ENCODE measurements around the gene CHST8.

Gene CHST8, protein sequence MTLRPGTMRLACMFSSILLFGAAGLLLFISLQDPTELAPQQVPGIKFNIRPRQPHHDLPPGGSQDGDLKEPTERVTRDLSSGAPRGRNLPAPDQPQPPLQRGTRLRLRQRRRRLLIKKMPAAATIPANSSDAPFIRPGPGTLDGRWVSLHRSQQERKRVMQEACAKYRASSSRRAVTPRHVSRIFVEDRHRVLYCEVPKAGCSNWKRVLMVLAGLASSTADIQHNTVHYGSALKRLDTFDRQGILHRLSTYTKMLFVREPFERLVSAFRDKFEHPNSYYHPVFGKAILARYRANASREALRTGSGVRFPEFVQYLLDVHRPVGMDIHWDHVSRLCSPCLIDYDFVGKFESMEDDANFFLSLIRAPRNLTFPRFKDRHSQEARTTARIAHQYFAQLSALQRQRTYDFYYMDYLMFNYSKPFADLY

DNA sequence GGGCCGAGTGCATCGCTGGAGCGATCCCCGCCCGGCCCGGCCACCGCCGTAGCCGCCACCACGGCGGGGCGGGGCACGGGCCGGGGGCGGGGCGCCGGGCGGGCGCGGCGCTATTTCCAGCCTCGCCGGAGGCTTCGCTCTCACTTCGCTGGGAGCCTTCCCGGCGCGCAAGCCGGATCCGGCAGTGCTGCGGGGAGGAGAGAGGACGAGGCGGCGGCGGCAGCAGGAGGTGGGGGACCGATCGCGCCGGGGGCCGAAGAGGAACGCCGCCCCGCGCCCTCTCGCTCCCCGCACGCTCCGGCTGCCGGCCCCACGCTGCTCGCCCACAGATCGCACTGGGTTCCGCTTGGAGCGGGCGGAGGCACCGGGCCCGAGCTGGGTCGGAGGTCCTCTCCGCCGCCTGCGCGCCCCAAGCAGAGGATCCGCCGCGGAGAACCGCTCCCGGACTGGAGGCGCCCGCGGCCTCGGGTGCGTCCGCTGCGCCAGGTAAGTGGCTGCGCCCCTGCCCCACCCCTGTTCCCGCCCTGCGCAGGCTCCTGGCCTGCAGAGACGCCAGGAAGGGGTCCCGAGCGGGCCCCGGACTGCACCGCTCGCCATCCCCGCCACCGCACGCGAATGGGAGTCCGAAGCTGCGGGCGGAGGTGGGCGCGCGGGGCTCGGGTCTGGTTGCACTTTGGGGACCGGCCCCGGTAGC lies at the start of gene CHST8:
TSS of gene CHST8 (plus strand) at position 143 of the 694 bp plus-strand sequence. CDS start 67,309 bp downstream, outside the sequence.
- Mint-ChIP-seq H3K27me3 (peaks cover 63% of the 10 kb centered on the region), H3K27ac (ENCODE audit: low read depth) (no peak within 1 kb of the TSS)

DNA sequence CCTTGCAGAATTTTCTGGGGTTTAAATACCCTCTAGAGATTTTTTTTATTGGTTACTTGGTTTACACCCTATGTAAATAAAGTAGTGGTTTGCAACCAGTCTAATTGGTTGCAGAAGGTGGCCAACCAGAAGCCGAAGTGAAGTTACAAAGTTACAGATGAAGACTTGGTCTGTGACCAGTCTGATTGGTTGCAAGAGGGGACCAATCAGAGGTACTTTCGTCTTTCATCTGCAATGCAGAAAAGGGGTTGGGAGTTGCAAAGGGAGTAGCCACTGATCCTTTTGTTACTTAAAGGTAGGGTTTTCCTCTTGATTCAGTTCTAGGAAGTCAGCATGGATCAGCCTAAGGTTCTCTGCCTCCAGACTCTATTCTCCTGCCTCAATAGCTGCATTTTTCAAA lies 48.8 kb upstream of the CHST8 start:
- H3K27me3 Mint-ChIP-seq: peaks cover 60% of the 10 kb centered on the region
- no peak overlapping the region for H3K4me3 Mint-ChIP-seq
- no peak for DNase-seq (ENCODE audit: low spot score in 2 of 2)
- no peaks in the 10 kb centered on the region for H3K36me3 Mint-ChIP-seq (ENCODE audit: insufficient read depth)
- H3K27ac Mint-ChIP-seq (ENCODE audit: low read depth): no peak overlapping the region
- peaks cover 12% of the 10 kb centered on the region for H3K9me3 Mint-ChIP-seq
- no peaks in the 10 kb centered on the region for H3K4me1 Mint-ChIP-seq
- no peak for ATAC-seq (replicated peaks; ENCODE audit: extremely low read depth, poor library complexity, severe bottlenecking)

More for the DNA sequence above, at the start of gene CHST8:
- Mint-ChIP-seq H3K9me3 (no peaks in the 10 kb centered on the region), H3K4me1 (no peaks in the 10 kb centered on the region), H3K4me3 (no peak within 1 kb of the TSS), H3K36me3 (ENCODE audit: insufficient read depth) (no peaks in the 10 kb centered on the region)
- DNase-seq (ENCODE audit: low spot score in 2 of 2) (no peak), ATAC-seq (replicated peaks; ENCODE audit: extremely low read depth, poor library complexity, severe bottlenecking) (no peak)

DNA sequence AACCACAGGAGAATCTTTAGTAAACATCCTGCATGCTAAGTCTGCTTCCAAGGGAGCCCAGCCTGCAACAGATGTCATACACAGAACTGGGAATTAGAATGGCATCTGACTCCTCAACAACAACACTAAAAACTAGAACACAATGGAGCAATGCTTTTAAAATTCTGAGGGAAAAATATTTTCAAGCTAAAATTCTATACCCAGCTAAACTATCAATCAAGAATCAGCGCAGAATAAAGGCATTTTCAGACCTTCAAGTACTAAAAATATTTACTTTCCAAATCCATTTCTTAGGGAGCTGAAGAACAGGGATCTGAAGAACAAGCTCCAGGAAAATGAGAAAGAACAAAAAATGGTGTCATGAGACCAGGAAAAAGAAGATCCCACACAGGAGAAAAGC lies 46.9 kb upstream of the CHST8 start:
- H3K27me3 Mint-ChIP-seq: peaks cover 42% of the 10 kb centered on the region
- H3K4me3 Mint-ChIP-seq: no peak overlapping the region
- no peaks in the 10 kb centered on the region for H3K36me3 Mint-ChIP-seq (ENCODE audit: insufficient read depth)
- DNase-seq (ENCODE audit: low spot score in 2 of 2) (no peak), ATAC-seq (replicated peaks; ENCODE audit: extremely low read depth, poor library complexity, severe bottlenecking) (no peak)
- H3K27ac Mint-ChIP-seq (ENCODE audit: low read depth): no peak overlapping the region
- H3K9me3 Mint-ChIP-seq: peaks cover 12% of the 10 kb centered on the region
- no peaks in the 10 kb centered on the region for H3K4me1 Mint-ChIP-seq

DNA sequence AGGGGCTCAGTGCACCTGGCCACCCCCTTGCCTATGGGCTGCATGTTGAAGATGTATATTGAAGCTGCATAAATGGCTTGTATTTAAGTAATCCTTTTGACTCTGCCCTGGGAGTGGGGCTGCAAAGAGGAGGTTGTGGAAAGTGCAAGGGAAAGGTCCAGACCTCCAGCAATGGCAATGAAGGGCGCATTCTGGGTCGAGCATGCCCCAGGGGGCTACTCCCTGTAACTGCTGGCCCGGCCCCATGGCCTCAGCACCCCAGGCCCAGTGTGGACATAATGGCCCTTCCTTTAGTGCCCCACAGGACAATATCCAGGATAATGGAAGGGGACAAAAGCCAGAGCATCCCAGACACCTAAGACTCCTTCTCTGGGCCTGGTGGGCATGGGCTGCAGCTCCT lies 43.1 kb upstream of the CHST8 start:
- Mint-ChIP-seq H3K27me3 (peaks cover 33% of the 10 kb centered on the region), H3K9me3 (peaks cover 12% of the 10 kb centered on the region), H3K4me1 (no peaks in the 10 kb centered on the region), H3K36me3 (ENCODE audit: insufficient read depth) (no peaks in the 10 kb centered on the region), H3K27ac (ENCODE audit: low read depth) (no peak overlapping the region), H3K4me3 (no peak overlapping the region)
- DNase-seq (ENCODE audit: low spot score in 2 of 2): no peak
- no peak for ATAC-seq (replicated peaks; ENCODE audit: extremely low read depth, poor library complexity, severe bottlenecking)

DNA sequence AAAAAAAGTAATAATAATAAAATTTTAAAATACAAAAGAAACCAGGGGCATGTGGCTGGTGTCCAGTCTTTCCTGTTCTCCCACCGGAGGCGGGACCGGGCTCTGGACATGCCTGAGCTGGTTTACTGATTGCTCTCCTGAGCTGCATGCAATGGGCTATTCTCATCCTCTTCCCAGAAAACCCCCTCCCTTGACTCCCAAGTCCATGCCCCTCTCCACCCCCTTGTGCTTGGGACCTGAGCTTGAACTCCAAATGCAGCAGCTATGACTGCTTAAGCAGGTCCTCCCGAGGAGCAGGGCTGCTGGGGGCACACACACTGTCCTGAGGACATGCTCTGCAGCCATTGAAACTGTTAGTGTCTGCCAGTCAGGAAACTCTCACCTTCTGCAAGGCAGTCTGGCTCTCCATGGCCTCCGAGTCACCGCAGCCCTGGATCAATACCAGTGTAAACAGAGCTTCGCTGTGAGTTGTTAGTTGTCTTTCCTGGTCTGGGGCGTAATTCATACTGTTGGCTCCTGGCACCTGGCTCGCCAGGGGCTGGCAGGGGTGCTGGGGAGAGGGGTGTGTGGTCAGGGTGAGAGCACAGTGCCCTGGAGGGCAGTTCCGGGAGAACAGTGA lies 41.6 kb upstream of the CHST8 start:
- Mint-ChIP-seq H3K36me3 (ENCODE audit: insufficient read depth) (no peaks in the 10 kb centered on the region), H3K27ac (ENCODE audit: low read depth) (no peak overlapping the region), H3K9me3 (no peaks in the 10 kb centered on the region), H3K4me1 (no peaks in the 10 kb centered on the region), H3K4me3 (no peak overlapping the region), H3K27me3 (peaks cover 32% of the 10 kb centered on the region)
- no peak for DNase-seq (ENCODE audit: low spot score in 2 of 2)
- ATAC-seq (replicated peaks; ENCODE audit: extremely low read depth, poor library complexity, severe bottlenecking): no peak

DNA sequence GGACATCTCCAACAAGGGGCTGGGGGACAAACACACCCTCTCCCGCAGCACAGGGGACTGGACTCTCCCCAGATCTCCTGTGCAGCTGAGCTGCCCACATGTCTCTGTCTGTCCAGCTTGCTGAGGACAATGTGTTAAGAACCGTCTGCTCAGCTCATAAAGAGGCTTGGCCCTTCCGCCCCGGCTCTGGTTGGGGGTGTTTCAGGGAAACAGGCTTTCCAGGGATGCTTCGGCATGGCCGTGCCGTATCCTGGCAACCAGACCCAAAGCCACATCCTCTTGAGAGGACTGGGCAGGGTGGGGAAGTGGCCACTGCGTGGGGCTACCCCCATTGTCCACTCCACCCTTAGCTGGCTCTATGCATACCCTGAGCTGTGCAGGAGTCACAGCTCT lies 41.1 kb upstream of the CHST8 start:
- H3K4me3 Mint-ChIP-seq: no peak overlapping the region
- no peak for DNase-seq (ENCODE audit: low spot score in 2 of 2)
- H3K27me3 Mint-ChIP-seq: peaks cover 32% of the 10 kb centered on the region
- no peak for ATAC-seq (replicated peaks; ENCODE audit: extremely low read depth, poor library complexity, severe bottlenecking)
- no peaks in the 10 kb centered on the region for H3K4me1 Mint-ChIP-seq
- no peaks in the 10 kb centered on the region for H3K9me3 Mint-ChIP-seq
- no peak overlapping the region for H3K27ac Mint-ChIP-seq (ENCODE audit: low read depth)
- no peaks in the 10 kb centered on the region for H3K36me3 Mint-ChIP-seq (ENCODE audit: insufficient read depth)

DNA sequence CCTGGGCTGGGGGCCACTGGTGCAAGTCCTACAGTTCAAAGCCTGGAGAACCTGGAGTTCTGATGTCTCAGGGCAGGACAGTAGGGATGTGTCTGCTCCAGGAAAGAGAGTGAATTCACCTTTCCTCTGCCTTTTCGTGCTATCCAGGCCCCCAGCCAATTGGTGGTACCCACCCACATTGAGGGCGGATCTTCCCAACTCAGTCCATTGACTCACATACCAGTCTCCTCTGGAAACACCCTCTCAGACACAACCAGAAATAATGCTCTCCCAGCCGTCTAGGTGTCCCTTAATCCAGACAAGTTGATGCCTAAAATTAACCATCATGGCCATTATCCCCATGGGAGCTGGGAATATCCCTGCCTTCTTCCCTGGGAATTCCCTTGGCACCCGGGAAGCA lies 38.8 kb upstream of the CHST8 start:
- Mint-ChIP-seq H3K4me1 (no peaks in the 10 kb centered on the region), H3K36me3 (ENCODE audit: insufficient read depth) (no peaks in the 10 kb centered on the region), H3K9me3 (peaks cover 7% of the 10 kb centered on the region), H3K4me3 (no peak overlapping the region), H3K27me3 (peaks cover 32% of the 10 kb centered on the region), H3K27ac (ENCODE audit: low read depth) (no peak overlapping the region)
- ATAC-seq (replicated peaks; ENCODE audit: extremely low read depth, poor library complexity, severe bottlenecking): no peak
- DNase-seq (ENCODE audit: low spot score in 2 of 2): no peak

DNA sequence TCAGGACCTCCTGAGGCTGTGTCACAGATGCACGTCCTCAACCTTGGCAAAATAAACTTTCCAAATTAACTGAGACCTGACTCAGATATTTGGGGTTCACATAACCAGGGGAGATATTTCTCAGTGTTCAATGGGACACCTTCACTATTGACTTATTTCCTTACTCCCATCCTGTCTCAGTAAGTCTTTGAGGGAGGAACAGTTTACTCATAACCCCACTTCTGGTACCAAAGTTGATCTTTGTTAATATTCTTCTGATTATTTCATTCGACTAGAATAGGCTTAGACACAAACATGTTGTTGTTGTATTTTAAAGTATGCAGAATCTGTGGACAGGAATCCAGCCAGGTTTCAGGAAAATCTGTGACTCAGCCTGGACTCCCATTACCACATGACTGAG lies 34.6 kb upstream of the CHST8 start:
- no peak overlapping the region for H3K4me3 Mint-ChIP-seq
- DNase-seq (ENCODE audit: low spot score in 2 of 2) (no peak), ATAC-seq (replicated peaks; ENCODE audit: extremely low read depth, poor library complexity, severe bottlenecking) (no peak)
- H3K9me3 Mint-ChIP-seq: peaks cover 7% of the 10 kb centered on the region
- peaks cover 3% of the 10 kb centered on the region for H3K36me3 Mint-ChIP-seq (ENCODE audit: insufficient read depth)
- no peak overlapping the region for H3K27ac Mint-ChIP-seq (ENCODE audit: low read depth)
- peaks cover 12% of the 10 kb centered on the region for H3K27me3 Mint-ChIP-seq
- H3K4me1 Mint-ChIP-seq: no peaks in the 10 kb centered on the region

DNA sequence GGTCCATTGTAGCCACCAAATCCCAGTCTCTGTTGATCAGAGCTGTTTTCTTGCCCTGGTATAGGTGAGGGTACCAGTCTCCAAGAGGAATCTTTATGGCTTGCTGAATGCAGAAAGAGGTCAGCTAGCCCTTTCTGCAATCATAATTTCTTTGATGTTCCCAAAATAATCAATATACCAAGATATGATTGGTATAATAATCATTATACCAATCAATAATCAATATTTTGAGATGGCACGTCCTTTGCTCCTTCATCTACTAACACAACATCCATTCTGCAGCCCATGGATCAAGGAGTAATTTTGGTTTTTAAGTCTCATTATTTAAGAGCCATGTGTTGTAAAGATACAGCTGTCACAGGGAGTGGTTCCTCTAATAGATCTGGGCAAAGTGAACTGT lies 31.5 kb upstream of the CHST8 start:
- H3K4me1 Mint-ChIP-seq: no peaks in the 10 kb centered on the region
- DNase-seq (ENCODE audit: low spot score in 2 of 2): no peak

DNA sequence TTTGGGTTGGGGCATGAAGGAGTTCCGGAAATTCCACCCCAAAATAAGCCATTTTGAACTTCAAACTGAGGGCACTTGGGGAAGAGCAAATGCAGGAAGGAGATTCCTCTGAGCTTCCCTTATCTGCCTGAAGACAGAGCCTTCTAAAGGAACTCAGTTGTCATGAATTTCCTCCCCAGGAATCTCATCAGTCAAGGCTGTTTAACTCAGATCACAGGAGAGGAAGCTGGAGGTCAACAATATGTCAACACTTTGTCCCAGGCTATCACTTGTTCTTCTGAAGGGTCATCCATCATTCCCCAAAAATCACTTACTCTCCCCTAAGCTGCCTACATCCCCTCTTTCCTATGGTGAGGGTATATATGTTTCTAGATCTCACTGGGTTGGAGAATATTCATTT lies 26.0 kb upstream of the CHST8 start:
- no peak overlapping the region for H3K27ac Mint-ChIP-seq (ENCODE audit: low read depth)
- H3K4me3 Mint-ChIP-seq: no peak overlapping the region
- H3K36me3 Mint-ChIP-seq (ENCODE audit: insufficient read depth): no peaks in the 10 kb centered on the region
- peaks cover 71% of the 10 kb centered on the region for H3K27me3 Mint-ChIP-seq
- no peak for ATAC-seq (replicated peaks; ENCODE audit: extremely low read depth, poor library complexity, severe bottlenecking)
- peaks cover 5% of the 10 kb centered on the region for H3K9me3 Mint-ChIP-seq
- H3K4me1 Mint-ChIP-seq: no peaks in the 10 kb centered on the region
- no peak for DNase-seq (ENCODE audit: low spot score in 2 of 2)

More for the DNA sequence above, 31.5 kb upstream of the CHST8 start:
- Mint-ChIP-seq H3K4me3 (no peak overlapping the region), H3K27ac (ENCODE audit: low read depth) (no peak overlapping the region), H3K9me3 (peaks cover 7% of the 10 kb centered on the region), H3K36me3 (ENCODE audit: insufficient read depth) (peaks cover 3% of the 10 kb centered on the region), H3K27me3 (peaks cover 23% of the 10 kb centered on the region)
- ATAC-seq (replicated peaks; ENCODE audit: extremely low read depth, poor library complexity, severe bottlenecking): no peak

DNA sequence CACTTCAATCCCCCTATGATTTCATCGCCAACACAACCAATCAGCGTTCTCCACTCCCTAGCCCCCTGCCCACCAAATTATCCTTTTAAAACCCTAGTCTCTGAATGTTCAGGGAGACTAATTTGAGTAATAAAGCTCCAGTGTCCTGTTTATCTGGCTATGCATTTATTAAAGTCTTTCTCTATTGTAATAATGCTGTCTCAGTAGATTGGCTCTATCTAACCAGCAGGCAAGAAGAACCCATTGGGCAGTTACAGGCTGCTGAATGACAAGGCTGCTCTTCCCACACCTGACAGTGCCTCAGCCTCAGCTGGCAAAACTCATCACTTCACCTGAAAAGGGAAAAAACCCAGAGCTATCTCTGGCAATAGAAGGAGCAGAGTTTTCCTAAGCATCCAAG lies 20.2 kb upstream of the CHST8 start:
- Mint-ChIP-seq H3K9me3 (peaks cover 26% of the 10 kb centered on the region), H3K27me3 (peaks cover 64% of the 10 kb centered on the region), H3K27ac (ENCODE audit: low read depth) (no peak overlapping the region), H3K36me3 (ENCODE audit: insufficient read depth) (peaks cover 2% of the 10 kb centered on the region), H3K4me3 (no peak overlapping the region), H3K4me1 (no peaks in the 10 kb centered on the region)
- ATAC-seq (replicated peaks; ENCODE audit: extremely low read depth, poor library complexity, severe bottlenecking) (no peak), DNase-seq (ENCODE audit: low spot score in 2 of 2) (no peak)

DNA sequence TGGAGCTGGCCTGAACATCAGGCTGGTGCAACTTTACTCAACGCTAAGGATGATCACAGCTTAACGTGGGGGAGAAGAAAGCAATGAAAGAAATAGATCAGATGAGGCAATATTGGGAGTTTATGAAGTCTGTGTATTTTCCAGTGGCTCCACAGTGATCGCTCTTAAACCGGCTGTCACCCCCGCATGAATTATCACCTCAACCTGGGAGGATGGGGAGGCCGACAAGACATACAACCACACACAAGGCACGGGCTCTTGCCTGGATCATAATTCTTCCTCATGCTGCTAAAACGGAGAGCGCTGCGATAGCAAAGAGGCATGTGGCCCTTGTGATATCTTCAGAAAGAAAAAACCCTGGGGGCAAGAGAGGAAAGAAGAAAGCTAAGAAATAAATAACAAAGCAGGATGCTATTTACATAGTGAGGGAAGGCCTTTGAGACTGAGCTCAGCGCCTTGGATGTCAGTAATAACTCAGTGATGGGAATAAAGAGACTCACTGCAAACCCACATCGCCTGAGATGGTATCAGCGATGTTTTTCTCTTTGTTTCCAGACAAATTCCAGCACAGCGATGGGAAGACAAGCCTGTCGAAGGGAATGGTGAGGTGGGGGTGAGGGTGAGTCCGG lies 19.1 kb upstream of the CHST8 start:
- no peak overlapping the region for H3K27ac Mint-ChIP-seq (ENCODE audit: low read depth)
- H3K4me3 Mint-ChIP-seq: no peak overlapping the region
- DNase-seq (ENCODE audit: low spot score in 2 of 2): no peak
- H3K27me3 Mint-ChIP-seq: peaks cover 54% of the 10 kb centered on the region
- peaks cover 26% of the 10 kb centered on the region for H3K9me3 Mint-ChIP-seq
- no peaks in the 10 kb centered on the region for H3K4me1 Mint-ChIP-seq
- H3K36me3 Mint-ChIP-seq (ENCODE audit: insufficient read depth): peaks cover 2% of the 10 kb centered on the region
- ATAC-seq (replicated peaks; ENCODE audit: extremely low read depth, poor library complexity, severe bottlenecking): no peak
